Measurements from ENCODE around the gene PDE8B.

DNA sequence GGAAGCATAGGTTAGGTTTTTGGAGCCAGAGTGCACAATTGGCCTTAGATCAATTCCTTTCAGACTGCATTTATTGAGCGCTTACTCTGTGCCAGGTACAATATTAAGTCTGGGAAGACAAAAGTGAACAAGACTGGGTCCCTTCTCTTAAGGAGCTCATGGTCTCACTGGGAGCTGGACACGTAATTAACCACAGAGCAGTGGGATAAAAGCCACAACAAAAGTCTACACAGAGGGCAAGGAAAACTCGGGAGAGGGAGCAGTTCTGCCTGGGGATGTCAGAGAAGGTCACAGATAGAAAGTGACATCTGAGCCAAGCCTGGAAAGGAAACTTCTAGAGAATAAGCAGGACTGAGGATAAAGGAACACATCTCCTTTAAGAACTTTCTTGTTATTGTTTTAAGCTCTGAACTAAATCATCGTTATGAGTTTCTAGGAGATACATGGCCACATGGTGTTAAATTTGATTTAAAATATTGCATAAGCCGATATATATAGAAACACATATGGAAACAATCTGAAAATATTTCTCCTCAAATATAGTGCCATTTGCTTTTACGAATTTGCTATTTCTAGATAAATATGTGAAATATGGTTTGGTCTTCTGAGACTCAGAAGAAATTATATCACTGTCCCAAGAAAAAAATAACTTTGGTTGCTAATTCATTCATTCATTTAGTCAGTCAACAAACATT lies 40.1 kb upstream of the PDE8B start:
- TF ChIP-seq, protein P1, sequence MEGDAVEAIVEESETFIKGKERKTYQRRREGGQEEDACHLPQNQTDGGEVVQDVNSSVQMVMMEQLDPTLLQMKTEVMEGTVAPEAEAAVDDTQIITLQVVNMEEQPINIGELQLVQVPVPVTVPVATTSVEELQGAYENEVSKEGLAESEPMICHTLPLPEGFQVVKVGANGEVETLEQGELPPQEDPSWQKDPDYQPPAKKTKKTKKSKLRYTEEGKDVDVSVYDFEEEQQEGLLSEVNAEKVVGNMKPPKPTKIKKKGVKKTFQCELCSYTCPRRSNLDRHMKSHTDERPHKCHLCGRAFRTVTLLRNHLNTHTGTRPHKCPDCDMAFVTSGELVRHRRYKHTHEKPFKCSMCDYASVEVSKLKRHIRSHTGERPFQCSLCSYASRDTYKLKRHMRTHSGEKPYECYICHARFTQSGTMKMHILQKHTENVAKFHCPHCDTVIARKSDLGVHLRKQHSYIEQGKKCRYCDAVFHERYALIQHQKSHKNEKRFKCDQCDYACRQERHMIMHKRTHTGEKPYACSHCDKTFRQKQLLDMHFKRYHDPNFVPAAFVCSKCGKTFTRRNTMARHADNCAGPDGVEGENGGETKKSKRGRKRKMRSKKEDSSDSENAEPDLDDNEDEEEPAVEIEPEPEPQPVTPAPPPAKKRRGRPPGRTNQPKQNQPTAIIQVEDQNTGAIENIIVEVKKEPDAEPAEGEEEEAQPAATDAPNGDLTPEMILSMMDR (conservative IDR thresholded peaks at IDR 0.05): no peak
- no peak for TF ChIP-seq EZH2 (IDR thresholded peaks at IDR 0.05; ENCODE audit: low read depth)
